Effector memory CD4-positive, alpha-beta T cell (primary cell): ENCODE results near the gene PTPRN2.

Experiments
- DNase-seq, 3 donors: peaks; one replicate each; pipeline ENCODE4 v3.0.0-alpha.2; 2020
- H3K27ac ChIP-seq: 2 replicates; pipeline ENCODE4 v1.7.0; 2013; ENCODE audit warnings: mild to moderate bottlenecking, low read length, moderate library complexity; ENCODE audit not compliant: insufficient read depth, poor library complexity, severe bottlenecking
- H3K27me3 ChIP-seq: replicated peaks from 2 replicates; pipeline ENCODE4 v1.7.0; 2013; ENCODE audit warnings: mild to moderate bottlenecking, low read length; ENCODE audit not compliant: insufficient read depth, control insufficient read depth, poor library complexity, severe bottlenecking
- H3K36me3 ChIP-seq: 2 replicates; pipeline ENCODE4 v1.7.0; 2013; ENCODE audit warnings: mild to moderate bottlenecking, low read length, moderate library complexity; ENCODE audit not compliant: control insufficient read depth, insufficient read depth
- H3K4me1 ChIP-seq: 2 replicates; pipeline ENCODE4 v1.7.0; 2013; ENCODE audit warnings: low read length, mild to moderate bottlenecking; ENCODE audit not compliant: control insufficient read depth, insufficient read depth, poor library complexity, severe bottlenecking
- H3K4me3 ChIP-seq: 2 replicates; pipeline ENCODE4 v1.7.0; 2013; ENCODE audit warnings: low read length, low read depth, mild to moderate bottlenecking; ENCODE audit not compliant: insufficient read depth, poor library complexity, severe bottlenecking
- H3K9me3 ChIP-seq: 2 replicates; pipeline ENCODE4 v1.7.0; 2013; ENCODE audit warnings: mild to moderate bottlenecking, low read length, moderate library complexity; ENCODE audit not compliant: control insufficient read depth

Gene PTPRN2

GRCh38 chr7:157743781-157744525, 843.7 kb downstream of the PTPRN2 start:
- Histone ChIP-seq H3K4me1 (no peaks in the 10 kb centered on the region), H3K9me3 (no peaks in the 10 kb centered on the region), H3K4me3 (no peak overlapping the region), H3K27me3 (no peaks in the 10 kb centered on the region), H3K27ac (no peak overlapping the region), H3K36me3 (no peaks in the 10 kb centered on the region)
- no peak for DNase-seq

DNA sequence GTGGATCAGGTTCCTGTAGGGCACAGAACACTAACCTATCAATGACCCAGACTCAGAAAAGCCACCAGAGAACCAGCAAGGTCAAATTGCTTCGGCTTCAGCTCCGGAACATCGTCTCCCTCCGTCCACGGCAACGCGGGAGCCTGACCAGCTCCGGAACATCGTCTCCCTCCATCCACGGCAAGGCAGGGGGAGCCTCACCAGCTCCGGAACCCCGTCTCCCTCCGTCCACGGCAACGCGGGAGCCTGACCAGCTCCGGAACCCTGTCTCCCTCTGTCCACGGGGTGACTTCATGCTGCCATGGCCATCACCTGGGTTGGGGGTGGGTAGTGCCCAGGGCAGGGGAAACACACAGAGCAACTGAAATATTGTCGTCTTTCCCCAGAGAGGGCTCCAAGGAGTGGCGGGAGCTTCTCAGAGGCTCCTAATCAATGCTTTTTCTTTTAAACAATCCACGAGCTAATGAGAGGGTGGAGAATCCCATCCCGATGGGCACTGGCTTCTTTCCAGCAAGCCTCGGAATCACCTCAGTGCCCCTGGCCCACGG, 847.3 kb downstream of the PTPRN2 start:
- Histone ChIP-seq H3K27ac (no peak overlapping the region), H3K4me1 (no peaks in the 10 kb centered on the region), H3K36me3 (no peaks in the 10 kb centered on the region), H3K4me3 (no peak overlapping the region), H3K27me3 (no peaks in the 10 kb centered on the region), H3K9me3 (no peaks in the 10 kb centered on the region)
- no peak for DNase-seq

- no peaks in the 10 kb centered on the region for H3K36me3 ChIP-seq
- no peaks in the 10 kb centered on the region for H3K27me3 ChIP-seq
- H3K4me3 ChIP-seq = no peak overlapping the region
- H3K4me1 ChIP-seq = no peaks in the 10 kb centered on the region
- DNase-seq = no peak
- no peaks in the 10 kb centered on the region for H3K9me3 ChIP-seq
- H3K27ac ChIP-seq = no peak overlapping the region
These were observed 848.0 kb downstream of the PTPRN2 start for GRCh38 chr7:157739650-157740049.

DNA sequence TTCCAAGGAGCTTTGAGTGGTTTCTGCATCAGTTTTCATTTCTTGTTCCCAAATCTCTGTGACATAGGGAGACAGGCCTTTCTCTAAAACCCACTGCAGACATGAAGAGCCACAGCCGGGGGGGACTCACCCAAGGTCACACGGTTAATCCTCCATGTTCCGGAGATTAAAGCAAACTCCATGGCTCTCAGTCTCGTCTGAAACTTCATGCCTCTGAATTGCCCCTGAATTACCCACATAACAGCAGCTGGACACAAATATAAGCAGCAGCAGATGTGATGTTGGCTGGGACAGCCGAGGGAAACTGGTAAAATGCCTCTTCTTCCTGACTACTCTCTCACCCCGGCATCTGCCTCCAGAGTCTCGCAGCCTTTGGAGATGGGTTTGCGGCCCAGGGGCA, 848.6 kb downstream of the PTPRN2 start:
- no peak for DNase-seq
- H3K27ac ChIP-seq = no peak overlapping the region
- H3K27me3 ChIP-seq = no peaks in the 10 kb centered on the region
- H3K4me1 ChIP-seq = no peaks in the 10 kb centered on the region
- H3K4me3 ChIP-seq = no peak overlapping the region
- H3K36me3 ChIP-seq = no peaks in the 10 kb centered on the region
- H3K9me3 ChIP-seq = no peaks in the 10 kb centered on the region

GRCh38 chr7:157738066-157738460, 849.6 kb downstream of the PTPRN2 start:
- H3K4me1 ChIP-seq = no peaks in the 10 kb centered on the region
- H3K36me3 ChIP-seq = no peaks in the 10 kb centered on the region
- no peak overlapping the region for H3K27ac ChIP-seq
- H3K4me3 ChIP-seq = no peak overlapping the region
- no peak for DNase-seq
- no peaks in the 10 kb centered on the region for H3K9me3 ChIP-seq
- H3K27me3 ChIP-seq = no peaks in the 10 kb centered on the region

DNA sequence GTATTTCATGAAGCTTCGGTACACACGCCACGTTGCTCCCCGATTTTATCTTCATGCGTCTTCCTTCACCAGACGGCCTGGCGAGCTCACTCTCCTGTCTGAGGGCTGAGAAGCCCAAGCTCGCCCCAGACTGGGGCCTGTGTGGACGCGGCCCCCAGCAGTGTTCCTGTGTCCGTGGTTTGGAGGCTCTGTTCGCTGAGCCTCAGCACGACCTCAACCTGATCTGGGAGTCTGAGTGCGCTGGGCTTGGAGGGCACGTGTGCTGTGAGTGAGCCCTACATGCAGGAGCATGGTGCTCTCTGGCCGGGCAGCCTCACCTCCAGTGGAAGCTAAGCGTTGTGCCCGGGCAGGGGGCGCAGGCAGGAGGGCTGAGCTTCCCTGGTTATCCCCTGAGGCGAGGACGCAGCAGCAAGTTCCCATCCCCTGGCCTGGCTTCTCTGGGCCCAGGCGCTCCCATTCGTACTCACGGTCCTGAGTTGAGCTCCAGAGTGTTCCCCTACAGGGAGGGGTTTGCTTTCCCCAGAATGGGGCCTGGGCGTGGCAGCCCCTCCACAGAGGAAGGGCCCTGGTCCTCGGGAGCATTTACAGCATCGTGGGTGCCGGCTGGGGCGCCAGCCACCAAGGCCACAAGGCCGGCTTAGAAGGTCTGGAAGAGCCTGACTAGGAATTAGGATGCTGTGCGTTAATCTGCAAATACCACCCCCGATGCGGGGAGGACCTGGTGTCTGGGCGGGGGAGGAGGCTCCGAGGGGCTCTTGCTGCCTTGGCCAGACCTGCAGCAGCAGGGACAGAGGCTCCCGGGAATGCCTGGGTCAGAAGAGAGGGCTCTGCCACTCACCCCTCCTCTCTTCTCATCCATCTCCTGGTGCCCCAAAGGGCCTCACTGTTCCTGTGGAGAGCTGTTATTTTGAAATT, 850.2 kb downstream of the PTPRN2 start:
- no peak for DNase-seq
- no peaks in the 10 kb centered on the region for H3K36me3 ChIP-seq
- H3K27me3 ChIP-seq = no peaks in the 10 kb centered on the region
- no peak overlapping the region for H3K27ac ChIP-seq
- H3K4me1 ChIP-seq = no peaks in the 10 kb centered on the region
- H3K9me3 ChIP-seq = no peaks in the 10 kb centered on the region
- H3K4me3 ChIP-seq = no peak overlapping the region

GRCh38 chr7:157736341-157736740, 851.3 kb downstream of the PTPRN2 start:
- H3K27ac ChIP-seq = no peak overlapping the region

DNA sequence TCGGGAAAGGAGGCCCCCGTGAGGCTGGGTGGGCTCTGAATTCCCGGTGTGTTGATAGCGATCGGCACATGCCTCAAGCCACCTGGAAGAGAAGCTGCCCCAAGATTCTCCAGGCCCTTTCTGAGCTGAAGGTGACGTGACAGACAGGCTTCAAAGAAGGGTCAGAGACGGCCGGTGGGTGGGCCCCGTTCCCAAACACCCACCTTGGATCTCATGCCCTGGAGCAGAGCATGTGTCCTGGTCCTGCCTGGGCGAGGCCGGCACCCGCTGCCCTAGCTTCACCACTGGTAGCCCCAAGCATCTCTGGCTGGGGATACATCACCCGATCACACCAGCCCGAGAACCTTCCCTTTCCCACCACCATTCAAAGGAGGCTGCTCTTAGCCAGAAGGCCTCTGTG, 851.8 kb downstream of the PTPRN2 start:
- Histone ChIP-seq H3K4me1 (no peaks in the 10 kb centered on the region), H3K36me3 (no peaks in the 10 kb centered on the region), H3K4me3 (no peak overlapping the region), H3K9me3 (no peaks in the 10 kb centered on the region), H3K27me3 (no peaks in the 10 kb centered on the region), H3K27ac (no peak overlapping the region)
- DNase-seq = no peak

More at GRCh38 chr7:157736341-157736740, 851.3 kb downstream of the PTPRN2 start:
- H3K36me3 ChIP-seq = no peaks in the 10 kb centered on the region
- H3K27me3 ChIP-seq = no peaks in the 10 kb centered on the region
- H3K4me3 ChIP-seq = no peak overlapping the region
- no peaks in the 10 kb centered on the region for H3K4me1 ChIP-seq
- no peaks in the 10 kb centered on the region for H3K9me3 ChIP-seq
- no peak for DNase-seq

DNA sequence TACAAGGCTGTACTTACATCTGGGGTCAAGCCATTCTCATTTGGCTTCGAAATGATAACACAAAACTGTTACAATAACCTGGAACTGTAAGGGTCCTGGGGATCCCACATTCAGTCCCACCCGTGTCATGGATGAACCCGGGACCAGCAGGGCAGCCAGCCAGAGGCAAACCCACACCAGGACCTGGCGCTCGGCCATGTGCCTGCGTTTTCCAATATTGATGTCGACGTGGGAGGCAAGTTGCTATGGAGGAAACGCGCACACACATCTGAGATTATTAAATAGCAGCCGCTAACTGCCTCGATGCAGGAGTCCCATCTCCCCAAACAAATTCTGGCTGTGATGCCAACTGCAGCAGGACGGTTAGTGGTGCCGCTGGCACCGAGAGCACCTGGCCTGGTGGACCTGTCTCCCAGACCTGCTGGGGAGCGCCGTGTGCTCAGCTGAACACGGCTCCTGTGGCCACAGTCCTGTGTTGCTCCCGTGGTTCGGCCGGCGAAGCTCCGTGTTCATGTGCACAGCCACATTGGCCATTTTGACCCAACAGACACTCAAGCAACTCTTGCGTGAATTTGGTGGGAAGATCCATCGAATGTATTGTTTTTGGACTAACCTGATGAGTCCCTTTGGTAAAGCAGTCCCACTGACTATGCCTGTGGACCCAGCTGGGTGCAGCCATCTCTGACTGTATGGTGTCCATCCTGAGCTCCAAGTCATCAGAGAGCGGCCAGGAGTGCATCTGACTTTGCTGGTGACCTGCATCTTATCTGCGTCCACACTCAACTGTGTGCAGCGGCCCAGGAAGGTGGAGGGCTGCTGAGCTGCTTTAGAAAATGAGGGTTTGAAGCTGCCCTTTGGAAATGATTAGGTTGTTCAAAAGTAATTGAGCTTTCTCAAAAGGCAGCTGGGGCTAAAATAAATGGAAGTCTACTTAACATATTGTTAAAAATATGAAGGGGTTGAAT, 852.7 kb downstream of the PTPRN2 start:
- Histone ChIP-seq H3K27ac (no peak overlapping the region), H3K4me3 (no peak overlapping the region), H3K4me1 (no peaks in the 10 kb centered on the region), H3K27me3 (no peaks in the 10 kb centered on the region), H3K9me3 (no peaks in the 10 kb centered on the region), H3K36me3 (no peaks in the 10 kb centered on the region)
- no peak for DNase-seq
